GM18511 (cell line): ENCODE measurements around the gene POLR3B.
"Not testable (repeated sequence)": the region's sequence is repeated elsewhere in the genome, so short reads cannot be mapped to it uniquely, and the experiment has no call there.

Experiments
- ATAC-seq: cut with Tn5 transposase; IDR thresholded peaks from one replicate; pipeline ENCODE4 v1.9.1; 2021; ENCODE audit warnings: mild to moderate bottlenecking, moderate library complexity; ENCODE audit not compliant: unreplicated experiment

POLR3B gene

DNA sequence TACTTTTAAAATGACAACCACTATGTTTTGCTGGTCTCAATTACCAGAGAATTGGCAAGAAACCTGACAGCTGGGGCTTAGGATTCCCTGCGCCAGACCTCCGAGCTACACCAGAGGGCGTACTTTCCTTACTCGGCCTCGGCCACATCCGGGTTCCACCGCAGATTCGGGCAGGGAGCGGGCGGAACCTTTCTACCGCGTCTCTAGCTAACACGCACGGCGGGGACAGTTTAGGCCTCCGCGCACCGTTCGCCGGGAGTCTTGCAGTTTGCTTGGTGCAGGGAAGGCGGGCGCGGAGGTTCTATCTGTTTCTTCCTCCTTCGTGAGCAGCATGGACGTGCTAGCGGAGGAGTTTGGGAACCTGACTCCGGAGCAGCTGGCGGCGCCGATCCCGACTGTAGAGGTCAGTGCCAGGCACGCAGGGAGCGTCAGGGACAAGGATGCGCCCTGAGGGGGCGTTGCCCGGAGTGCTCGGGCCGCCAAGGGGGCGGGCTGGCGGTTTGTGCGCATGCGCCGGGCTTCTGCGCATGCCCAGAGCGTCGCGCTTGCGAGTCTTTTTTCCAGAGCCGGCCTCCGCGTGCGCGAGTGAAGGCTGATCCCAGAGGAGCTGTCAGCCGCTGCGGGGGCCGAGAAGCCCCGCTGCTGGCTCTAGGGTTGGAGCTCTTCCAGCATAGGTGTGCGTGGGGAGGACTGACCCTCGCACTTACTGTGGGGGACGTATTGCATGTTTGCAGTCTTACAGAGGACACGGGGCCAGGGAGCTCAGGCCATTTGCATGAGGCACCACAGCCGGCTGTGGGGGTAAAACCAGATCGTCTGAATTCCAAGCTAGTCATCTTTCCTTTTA is at the start of gene POLR3B:
Gene POLR3B (plus strand): TSS at position 200 of the 847 bp plus-strand sequence. CDS start 132 bp downstream, at position 332.
- peak; percentile 89 for ATAC-seq

DNA sequence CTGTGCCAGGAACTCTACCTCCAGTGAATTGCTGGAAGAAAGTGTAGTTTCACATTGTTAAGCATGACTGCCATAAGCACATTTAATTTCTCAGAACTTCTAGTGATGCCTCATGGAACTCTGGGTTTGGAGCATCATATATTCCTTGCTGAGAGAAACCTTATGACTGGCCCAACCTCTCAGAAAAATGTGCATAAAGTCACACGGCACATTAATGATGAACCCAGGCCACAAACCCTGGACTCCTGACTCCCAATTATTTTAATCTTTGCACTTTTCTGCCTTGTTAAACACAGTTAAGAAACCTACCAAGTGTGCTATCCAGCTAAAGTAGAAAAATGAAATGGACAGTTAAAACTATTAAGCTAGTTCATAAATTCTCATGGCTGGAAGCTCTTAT is 49.4 kb upstream of the POLR3B start:
- no peak for ATAC-seq

DNA sequence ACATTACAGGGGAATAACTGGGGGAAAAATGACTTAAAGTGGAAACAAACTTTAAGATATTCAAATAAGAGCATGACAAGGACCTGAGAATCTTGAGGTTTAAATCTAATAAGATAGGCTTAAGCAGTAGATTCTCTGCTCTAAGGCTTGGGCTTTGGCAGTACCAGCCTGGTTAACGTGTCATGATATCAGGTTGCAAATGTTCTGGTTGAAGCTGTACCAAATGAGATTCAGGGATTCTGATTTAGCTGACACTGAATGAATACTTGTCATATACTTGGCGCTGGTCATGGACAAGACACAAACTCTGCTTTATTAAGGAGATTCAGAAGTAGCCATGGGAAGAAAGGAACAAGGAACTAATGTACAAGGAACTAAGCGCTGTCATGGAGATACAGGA is 48.9 kb upstream of the POLR3B start:
- ATAC-seq = no peak

DNA sequence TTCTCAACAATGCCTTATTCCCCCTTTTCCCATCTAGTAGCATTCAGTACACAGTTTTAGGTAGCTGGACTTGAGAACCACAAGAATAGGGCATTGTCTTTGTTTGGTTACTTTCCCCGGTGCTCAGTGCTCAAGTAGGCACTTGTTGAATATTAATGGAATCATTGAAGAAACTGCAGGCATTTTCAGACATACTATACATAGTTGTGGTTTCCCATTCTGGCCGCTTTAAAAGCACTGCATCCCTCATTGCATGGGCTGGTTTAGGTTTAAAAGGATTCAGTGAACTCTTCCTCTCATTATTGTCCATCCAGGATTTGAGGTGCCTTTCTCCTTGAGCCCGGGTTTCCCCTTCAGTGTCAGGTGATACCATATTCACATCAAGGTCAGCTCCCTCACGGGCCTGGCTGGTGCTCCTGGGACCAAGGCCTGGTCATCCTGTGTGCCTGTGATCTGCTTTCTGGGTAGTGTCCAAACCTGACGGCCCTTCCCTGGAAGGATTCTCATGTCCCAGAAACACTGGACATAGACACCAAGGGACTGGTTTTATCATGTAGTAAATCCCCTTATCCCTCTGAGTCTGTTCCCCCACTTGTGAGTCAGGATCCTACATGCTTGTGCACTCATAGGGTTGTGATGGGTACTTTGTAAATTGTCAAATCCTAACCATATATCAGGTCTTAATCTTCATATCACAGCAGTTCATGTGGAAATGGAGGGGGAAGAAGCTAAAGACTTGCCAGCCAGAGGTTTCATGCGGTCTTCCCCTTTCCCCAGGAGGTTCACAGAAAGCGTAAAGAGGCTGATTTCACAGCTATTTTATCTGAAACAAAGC is 47.7 kb upstream of the POLR3B start:
- no peak for ATAC-seq

DNA sequence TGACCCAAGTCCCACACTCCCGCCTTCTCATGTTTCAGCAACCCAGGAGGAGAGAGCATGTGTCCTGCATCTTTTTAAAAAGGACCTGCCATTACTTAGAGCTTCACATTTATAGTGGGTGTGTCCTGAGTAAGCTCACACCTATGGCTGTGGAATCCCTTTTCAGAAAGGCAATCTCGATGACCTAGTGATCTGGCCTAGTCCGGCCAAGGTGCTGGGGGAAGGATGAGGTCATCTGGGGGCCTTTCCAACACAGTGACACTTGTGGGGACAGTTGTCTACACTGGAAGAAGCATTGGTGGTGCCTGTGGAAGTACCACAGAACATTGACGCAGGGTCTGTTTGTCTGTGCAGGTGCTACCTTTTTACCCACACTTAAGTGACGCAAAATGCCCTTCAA is 46.9 kb upstream of the POLR3B start:
- ATAC-seq = no peak

DNA sequence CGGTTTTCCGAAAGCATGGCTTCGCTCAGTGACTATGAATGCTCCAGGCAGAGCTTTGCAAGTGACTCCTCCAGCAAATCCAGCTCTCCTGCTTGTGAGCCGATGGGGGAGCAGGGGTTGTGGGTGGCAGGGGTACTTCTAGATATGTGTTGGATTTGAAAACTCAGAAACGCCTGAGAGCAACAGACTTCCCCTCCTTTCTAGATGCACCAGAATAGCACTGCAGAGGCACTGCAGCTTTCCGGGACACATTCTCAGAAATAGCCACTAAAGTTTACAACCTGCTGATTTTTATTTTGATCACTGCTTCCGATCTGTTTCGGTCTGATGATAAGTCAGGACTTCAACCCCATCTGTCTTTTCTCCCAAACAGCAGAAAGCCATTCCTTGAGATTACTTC is 46.4 kb upstream of the POLR3B start:
- no peak for ATAC-seq

DNA sequence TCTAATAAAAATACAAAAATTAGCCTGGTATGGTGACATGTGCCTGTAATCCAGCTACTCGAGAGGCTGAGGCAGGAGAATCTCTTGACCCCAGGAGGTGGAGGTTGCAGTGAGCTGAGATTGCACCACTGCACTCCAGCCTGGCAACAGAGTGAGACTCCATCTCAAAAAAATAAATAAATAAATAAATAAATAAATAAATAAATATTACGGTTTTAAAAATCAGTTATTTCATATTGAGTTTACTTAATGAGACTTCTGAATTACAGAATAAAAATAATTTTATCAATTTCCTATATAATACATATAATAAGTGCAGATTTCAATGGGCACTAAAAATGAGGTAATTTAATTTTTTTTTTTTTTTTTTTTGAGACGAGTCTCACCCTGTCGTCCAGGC is 44.1 kb upstream of the POLR3B start:
- ATAC-seq = not testable (repeated sequence)

DNA sequence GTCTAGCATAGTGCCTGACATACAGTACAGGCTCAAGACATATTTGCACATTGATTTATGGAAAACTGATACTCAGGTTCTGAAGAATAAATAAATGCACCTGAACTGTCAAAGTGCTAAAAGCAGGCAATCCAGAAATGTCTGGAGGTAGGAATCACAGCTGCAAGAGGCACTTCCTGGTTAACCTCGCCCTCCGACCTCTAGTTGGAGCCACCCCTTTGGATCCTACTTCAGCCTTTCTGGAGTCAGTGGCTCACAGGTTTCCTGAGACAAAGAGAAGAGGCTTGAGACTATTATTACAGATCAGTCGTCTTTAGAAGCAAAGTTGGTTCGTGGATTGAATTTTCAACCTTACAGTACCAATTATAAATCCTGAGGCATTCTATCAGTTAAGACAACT is 42.0 kb upstream of the POLR3B start:
- ATAC-seq = no peak

DNA sequence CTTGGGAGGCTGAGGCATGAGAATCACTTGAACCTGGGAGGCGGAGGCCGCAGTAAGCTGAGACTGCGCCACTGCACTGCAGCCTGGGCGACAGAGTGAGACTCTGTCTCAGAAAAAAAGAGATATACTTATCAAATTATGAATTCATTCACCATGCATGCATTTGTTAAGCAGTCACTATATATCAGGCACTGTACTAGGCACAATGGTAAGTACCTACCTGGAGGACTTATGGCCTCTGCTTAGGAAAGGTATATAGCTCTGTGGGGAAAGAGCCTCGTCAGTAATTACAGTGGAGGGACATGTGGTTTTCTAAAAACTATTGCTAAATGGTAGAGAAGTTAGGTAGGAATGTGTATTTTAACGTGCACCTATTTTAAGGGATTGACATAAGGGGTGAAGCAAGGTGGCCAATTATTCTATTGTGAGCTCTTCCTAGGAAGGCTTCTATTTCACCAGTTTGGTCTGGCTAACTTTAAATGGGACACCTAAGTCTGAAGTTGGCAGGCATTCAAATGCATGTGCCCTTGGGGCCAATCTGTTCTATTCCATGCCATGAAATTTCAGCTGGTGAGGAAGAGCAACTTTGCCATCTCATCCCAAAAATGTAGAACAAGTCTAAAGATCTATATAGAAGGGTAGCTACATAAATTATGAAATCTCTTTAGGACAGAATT is 40.0 kb upstream of the POLR3B start:
- ATAC-seq = no peak

DNA sequence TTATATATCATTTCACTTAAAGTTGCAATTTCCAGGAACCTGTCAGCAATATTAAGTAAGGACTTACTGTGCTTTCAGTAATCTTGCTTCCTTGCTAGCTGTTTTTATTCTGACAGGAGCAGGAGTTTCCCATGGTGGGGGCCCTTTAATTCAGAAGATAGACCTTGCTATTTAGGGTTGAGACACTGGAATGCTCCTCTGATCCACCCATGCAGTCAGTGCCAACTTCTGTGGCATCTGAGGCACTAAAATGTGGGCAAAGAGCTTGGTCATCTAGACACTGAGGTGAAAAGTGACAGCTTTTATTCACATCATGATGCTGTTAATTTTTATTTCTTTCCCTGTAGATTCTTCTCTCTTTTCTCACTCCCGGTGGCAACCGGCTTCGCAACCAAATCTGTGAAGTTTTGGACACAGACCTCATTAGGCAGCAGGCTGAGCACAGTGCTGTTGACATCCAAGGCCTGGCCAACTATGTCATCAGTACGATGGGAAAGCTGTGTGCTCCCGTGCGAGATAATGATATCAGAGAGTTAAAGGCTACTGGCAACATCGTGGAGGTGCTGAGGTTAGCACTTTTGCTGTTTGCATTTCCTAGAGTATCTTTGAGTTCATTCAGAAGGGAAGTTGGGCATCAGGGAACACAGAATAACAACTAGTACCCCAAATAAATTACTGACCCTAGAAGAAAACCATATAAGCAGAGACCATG is 36.3 kb upstream of the POLR3B start:
- ATAC-seq = no peak

DNA sequence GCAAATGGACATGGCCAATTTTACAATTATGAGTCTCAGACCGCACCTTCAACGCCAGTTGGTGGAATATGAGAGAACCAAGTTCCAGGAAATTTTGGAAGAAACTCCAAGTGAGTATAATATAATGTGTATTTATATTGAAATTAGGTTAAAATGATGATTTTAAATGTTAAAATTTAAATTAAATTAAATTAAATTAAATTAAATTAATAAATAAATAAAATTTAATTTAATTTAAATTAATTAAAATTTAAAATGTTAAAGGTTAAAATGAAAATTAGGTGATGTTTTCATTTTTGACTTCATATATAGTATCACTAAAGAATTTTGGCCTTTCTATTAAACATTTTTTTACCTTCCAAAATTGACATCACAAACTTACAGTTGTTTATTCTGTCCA is 34.0 kb upstream of the POLR3B start:
- ATAC-seq = no peak

DNA sequence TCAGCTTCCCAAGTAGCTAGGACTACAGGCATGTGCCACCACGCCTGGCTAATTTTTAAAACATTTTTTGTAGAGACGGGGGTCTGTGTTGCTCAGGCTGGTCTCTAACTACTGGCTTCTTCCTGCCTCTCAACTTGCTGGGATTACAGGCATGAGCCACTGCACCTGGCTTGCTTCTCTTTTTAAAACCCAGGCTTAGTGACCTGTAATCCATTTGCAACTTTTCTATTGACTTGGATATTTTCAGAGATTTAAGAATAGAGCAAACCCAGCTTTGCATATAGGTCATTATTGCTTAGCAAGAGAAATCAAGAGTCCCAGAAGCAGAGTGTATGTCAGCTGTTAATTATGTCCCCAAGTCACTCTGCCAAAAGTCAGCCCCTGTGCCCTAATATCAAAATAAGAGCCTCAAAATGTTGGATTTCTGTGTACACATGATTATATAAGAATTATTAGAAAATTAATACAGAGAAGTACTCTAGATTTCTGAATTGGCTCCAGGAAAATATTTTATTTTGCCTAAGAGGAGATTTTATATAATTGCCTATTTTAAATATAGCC is 30.2 kb upstream of the POLR3B start:
- ATAC-seq = no peak

DNA sequence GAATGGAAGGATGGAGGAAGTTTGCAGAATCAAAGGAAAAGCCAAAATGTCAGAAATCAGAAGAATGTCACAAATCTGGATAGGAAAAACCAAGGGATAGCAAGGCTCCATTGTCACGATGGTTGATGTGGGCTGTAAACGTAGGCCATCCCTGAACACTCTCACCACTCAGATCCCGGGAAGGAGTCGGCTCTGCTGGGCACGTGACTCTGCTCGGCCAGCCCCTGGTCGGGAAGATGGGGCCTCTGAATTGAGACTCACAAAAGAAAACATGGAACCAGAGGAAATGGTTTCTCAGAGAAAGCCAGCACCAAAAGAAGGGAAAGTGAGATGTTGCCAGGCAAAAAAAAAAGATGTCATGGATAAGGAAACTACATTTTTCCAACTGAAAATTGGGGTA is 28.8 kb upstream of the POLR3B start:
- no peak for ATAC-seq

DNA sequence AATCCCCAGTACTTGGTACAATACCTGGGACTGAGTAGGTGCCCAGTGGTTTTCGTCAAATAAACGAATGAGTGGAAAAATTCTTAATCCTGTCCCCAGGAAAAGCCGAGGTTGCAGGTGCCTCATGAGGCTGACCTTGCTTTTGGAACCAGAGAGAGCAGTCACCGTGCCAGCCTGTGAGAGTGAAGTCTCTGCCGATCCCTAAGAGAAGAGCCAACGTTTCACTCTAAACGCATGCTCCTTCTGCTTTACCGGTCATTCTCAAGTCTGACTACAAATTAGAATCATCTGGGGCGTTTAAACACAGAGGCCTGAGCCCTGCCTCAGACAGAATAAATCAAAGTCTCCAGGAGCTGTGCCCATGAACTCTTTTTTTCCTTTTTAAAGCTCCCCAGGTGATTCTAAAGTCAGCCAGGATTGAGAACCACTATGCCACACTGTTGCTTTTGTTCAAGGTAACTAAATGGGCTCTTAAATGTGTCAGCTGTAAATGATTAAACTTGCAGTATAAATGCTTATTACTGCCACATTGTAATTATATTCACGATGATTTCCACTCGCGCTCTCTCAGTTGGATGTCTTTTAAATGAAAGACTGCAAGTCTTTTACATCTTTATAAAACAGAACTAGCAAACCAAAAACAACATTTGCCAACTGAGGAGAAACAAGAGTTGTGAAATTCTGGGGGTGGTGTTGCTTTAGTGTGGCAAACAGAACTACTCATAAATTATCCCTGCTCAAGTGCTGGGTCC is 28.1 kb upstream of the POLR3B start:
- no peak for ATAC-seq

DNA sequence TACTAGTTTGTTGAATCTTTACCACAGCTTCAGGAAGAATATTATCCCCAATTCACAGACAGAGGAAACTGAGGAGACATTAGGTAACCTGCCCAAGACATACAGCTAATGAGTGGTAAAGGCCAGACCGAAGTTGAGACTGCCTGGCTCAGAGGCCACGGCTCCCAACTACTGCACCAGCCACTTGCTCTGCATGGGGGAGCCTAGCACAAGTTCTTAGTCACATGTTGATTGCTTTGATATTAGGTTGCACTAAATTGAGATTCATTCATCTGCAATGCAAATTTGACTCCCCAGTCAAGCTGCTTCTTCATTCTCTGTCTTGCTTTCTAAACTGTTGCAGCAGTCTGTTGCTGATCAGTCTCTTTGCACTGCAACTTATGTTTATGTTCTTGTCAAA is 25.9 kb upstream of the POLR3B start:
- no peak for ATAC-seq

DNA sequence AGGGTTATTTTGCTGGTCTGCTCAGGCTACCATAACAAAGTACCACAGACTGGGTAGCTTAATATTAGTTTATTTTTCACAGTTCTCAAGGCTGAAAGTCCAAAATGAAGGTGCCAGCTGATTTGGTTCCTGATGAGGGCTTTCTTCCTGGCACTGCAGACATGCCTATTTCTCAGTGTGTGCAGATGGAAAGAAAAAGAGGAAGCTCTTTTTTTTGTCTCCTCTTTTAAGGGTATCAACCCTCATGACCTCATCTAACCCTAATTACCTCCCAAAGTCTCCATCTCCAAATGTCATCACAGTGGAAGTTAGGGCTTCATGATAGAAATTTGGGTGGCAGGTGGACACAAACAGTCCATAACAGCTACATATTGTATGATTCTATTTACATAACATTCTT is 25.0 kb upstream of the POLR3B start:
- no peak for ATAC-seq

DNA sequence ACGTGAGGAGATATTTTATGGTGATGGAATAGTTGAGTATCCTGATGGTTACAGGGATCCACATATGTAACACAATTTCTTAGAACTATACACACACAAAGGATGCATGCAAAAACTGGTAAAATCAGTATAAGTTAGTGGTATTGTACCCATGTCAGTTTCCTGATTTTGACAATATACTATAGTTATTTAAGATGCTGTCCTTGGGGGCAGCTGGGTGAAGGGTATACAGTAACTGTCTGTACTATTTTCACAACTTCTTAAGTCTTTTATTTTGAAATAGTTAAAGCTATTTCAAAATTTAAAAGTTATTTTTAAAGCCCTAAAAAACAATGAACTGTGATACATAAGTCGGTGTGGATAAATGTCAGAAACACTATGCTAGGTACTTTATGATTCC is 24.5 kb upstream of the POLR3B start:
- ATAC-seq = no peak

DNA sequence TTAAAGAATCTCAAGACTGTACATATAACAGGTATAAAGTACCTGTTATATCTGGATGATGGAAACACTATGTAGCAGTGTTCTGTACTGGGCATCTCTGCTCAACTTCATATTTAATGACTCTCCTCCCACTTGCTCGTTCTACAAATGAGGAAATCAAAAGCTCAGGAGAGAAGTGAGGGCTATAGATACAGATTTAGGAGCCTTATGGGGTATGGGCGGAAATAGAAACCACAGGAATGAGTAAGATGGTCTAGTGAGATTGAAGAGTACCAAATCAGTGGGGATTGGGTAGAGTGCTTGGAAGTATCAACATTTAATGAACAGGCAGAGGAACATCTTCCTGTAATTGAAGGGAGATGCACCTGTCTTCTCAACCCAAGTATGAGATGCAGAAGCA is 23.8 kb upstream of the POLR3B start:
- no peak for ATAC-seq

DNA sequence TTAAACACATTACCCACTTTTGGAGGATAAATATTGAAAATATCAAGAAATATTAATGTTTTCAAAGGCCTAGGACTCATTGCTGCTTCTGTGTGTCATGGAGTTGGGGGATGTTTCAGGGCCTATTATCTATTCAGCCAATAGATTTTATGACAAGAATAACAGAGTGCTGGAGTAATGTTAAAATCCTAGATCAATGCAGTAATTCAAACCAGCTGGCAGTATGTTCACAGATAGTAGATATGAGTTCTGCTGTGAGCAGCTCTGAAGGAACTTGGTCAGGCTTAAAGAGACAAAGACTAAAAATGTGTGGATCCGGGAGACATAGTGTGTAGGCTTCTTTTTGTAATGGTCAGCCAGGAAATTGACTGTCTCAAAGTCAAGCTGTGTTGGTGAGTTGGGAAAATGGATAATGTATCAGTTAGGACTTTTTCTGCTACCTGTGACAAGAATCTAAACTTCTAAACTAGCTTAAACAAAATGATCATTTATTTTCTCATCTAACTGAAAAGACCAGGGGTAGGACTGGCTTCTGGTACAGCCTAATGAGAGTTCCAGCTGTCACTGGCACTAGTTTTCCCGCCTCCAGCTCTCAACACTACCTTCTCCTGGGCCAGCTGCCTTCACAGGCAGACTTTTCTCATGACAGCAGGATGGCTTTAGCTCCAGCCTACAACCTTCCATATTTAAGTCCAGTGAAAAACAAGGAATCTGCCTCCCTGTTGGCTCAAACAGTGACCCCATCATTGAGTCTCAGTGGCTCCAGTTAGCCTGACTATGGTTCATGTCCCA is 16.3 kb upstream of the POLR3B start:
- no peak for ATAC-seq
